HG02798 (cell line): ENCODE data around the gene QSOX2.
"Not testable (repeated sequence)": the region's sequence is repeated elsewhere in the genome, so short reads cannot be mapped to it uniquely, and the experiment has no call there.

Experiments
- ATAC-seq: cut with Tn5 transposase; IDR thresholded peaks from one replicate; pipeline ENCODE4 v1.9.1; 2021; ENCODE audit warnings: mild to moderate bottlenecking; ENCODE audit not compliant: unreplicated experiment, poor library complexity

The QSOX2 gene

DNA sequence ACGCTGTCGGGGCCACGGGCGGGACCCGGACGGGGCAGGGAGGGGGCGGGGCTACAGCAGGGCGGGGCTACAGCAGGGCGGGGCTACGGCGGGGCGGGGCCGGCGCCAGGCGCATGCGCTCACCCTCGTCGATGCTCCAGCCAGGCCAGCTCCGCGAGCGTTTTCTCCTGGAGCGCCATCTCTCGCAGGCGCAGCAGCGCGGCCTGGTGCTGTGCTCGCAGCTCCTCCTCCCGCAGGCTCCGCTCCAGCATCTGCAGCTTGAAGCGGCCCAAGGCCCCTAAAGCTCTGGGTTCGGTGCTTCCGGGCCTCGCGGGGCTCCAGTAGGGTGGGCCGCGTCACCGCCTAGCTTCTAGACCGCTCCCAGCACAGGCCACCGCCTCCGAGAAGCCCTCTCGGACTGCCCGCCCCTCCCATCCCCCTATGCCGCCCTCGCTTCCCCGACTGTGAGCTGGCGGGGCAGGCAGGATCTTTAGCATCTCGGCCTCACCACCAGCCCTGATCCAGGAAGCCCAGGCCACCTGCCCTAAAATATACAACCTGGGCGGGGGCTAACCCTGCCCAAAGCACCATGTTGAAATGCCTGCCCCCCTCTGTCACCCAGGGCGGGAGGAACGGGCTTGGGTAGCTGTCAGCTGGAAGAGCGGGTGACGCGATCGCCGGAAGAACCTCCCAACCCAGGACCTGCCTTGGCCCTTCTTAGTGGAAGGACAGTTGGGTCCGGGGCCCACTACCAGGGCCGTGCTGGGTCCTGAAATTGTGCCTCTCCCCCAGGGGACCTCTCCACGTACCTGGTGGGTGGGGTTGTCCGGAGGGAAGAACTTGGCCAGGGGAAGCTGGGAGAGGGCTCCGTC lies 21.9 kb upstream of the QSOX2 start:
- ATAC-seq, result peak; percentile 80

DNA sequence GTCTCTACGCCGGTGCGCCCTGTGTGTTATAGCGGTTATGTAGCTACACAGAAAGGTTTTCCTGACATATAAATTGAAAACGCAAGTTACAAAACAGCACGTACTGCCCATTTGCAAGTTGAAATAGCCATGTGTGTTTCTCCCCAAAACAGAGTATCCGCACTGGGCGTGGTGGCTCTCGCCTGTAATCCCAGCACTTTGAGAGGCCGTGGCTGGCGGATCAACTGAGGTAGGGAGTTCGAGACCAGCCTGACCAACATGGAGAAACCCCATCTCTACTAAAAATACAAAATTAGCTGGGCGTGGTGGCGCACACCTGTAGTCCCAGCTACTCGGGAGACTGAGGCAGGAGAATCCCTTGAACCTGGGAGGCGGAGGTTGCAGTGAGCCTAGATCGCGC lies 21.0 kb upstream of the QSOX2 start:
- ATAC-seq, result not testable (repeated sequence)

- no peak for ATAC-seq
These were observed 20.1 kb upstream of the QSOX2 start for GRCh38 chr9:136265561-136266355.

DNA sequence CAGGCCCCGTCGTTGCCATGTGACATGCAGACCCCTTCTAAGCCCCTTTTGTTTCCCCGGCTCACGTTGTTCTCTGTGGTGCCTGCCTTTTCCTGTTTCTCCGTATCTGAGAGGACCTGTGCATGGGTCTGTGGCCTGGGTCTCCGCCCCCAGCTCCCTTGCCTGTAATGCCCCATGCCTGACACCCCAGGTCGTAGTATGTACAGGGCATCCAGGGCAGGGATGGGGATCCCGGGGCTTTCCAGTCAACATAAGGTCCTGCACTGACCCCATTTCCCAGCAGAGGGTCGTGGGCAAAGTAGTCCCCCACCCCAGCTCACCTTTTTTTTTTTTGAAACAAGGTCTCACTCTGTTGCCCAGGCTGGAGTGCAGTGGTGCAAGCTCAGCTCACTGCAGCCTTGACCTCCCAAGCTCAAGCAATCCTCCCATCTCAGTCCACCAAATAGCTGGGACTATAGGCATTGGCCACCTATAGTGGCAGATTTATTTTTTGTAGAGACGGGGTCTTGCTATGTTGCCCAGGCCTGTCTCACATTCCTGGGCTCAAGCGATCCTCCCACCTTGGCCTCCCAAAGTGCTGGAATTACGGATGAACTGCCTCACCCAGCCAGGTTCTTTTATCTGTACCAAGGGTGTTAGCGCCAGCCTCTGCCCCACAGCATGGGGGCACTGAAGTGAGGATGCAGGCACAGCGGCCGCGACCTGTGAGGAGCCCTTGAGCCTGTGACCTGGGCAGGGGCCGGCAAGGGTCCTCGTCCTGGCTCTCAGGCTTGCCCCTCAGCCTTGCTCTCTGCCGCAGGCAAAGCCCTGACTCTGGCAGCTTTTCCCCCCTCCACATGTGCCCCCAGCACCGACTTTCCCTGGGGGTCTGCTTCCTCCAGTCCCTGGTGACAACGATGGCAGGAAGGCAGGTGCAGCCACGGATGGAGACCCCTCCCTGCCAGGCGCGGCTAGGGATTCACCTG lies 19.1 kb upstream of the QSOX2 start:
- ATAC-seq, result no peak

GRCh38 chr9:136264031-136264430 lies 18.4 kb upstream of the QSOX2 start:
- ATAC-seq, result no peak

GRCh38 chr9:136262671-136263178 lies 17.1 kb upstream of the QSOX2 start:
- no peak for ATAC-seq

- ATAC-seq, result no peak
These were observed 16.2 kb upstream of the QSOX2 start for GRCh38 chr9:136261686-136262430.

DNA sequence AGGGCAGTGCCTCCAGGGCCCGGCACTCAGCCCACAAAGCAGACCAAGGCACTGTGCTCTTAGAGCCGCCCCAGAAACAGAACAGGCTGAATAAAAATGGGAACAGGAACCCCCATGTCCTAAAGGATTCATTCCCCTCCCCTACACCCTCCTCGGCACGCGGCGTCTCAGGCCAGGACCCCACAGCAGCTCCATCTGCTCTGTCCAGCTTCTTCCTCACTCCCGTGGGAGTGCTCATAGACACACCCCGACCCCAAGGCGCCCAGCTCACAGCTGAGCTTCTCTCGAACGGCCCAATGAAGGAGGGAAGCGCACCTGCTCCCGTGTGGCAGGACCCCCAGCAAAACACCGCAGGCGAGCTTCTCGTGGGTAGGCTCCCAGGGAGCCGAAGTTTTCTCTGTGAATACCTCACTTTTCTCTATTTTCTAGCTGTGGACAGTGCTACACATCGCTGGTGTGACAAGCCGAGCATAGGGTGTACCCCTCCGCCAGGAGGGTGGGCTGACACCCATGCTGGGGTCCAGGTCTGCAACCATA lies 15.4 kb upstream of the QSOX2 start:
- ATAC-seq, result no peak

DNA sequence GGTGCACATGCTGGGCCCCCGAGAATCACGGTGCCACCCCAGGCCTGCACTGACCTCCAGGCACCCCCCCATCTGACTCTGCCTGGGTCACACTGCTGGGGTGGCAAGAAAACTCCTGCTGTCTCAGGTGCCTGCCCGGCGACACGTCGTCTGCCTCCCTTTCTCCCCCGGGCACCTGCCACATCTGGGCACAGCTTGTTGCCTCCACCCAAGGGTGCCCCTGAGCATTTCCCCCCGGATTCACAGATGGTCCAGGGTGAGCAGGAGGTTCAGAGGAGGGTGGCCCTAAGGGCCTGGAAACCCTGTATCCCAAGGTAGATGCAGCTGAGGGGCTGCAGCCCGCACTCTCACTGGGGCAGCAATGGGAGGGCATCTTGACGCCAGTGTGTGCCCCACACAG lies 14.9 kb upstream of the QSOX2 start:
- no peak for ATAC-seq

- no peak for ATAC-seq
These were observed 14.2 kb upstream of the QSOX2 start for GRCh38 chr9:136259836-136260235.

- no peak for ATAC-seq
These were observed 13.9 kb upstream of the QSOX2 start for GRCh38 chr9:136259517-136259813.

DNA sequence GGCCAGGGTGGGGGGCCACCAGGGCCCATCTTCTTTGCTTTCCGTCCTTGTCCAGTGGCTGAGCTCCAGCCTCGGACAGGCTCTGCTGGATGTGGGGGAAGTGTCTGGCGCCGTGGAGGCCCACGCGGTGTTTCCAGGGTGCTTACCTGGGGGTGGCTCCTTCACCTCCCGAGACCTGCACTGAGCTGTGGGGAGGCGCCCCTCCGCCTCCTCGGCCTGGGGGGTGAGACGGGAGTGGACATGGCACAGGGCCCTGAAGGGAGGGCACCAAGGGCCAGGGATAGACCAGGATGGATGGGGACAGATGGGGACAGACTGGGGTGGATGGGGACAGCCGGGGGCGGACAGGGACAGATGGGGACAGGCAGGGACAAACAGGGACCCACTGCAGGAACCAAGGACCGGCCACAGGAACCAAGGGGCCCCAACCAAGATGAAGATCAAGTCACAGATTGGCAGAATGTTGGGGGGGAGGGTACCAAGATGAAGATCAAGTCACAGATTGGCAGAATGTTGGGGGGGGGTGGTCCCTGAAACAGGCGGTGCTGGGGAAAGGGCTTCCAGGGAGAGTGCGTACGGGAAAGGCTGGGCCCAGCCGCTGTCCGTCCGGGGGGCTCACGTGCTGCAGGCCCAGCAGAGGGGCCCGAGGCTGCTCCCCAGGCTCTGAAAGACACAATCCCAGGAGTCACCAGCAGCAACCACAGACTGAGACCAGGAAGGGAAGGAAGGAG lies 13.3 kb upstream of the QSOX2 start:
- no peak for ATAC-seq

- no peak for ATAC-seq
These were observed 12.7 kb upstream of the QSOX2 start for GRCh38 chr9:136258299-136258625.

DNA sequence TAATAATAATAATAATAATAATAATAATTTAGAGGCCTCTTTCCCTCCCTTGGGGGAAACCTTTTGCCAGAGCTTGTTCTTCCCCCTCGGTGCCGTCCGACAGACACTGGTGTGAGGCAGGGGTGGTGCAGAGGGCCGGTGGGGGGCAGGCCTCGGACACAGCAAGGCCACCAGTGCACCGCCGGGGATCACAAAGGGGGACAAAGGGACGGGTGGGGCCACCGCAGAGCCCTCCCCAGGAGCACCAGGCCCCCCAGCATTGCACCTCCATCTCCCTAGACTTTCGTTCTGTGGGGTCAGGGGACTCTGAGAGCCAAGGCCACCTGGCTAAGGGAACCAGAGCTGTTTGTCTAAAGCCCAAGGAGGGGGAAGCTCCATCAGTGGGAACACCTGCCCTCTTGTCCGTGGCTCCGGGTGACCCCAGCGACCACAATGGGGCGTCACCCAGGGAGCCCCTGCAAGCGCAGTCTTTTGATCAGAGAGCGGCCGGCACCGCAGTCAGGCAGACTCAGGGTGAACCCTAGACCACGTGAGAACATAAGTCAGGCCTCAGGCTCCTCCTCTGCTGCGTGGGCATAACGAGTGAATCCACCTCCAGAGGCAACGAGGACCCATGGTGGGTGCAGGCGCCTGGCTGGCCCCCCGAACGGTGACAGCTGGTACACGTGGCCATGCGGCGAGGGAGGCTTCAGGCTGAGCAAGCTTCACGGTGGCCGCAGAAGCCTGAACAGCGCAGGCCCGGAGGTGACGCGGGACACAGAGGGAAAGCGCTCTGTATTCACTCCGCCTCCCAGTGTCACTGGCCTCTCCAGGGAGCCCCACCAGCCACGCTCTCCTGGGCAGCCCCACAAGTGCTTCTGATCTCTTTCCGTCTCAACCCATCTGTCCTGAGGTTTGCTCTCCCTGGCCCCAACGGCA lies 12.0 kb upstream of the QSOX2 start:
- ATAC-seq, result no peak

DNA sequence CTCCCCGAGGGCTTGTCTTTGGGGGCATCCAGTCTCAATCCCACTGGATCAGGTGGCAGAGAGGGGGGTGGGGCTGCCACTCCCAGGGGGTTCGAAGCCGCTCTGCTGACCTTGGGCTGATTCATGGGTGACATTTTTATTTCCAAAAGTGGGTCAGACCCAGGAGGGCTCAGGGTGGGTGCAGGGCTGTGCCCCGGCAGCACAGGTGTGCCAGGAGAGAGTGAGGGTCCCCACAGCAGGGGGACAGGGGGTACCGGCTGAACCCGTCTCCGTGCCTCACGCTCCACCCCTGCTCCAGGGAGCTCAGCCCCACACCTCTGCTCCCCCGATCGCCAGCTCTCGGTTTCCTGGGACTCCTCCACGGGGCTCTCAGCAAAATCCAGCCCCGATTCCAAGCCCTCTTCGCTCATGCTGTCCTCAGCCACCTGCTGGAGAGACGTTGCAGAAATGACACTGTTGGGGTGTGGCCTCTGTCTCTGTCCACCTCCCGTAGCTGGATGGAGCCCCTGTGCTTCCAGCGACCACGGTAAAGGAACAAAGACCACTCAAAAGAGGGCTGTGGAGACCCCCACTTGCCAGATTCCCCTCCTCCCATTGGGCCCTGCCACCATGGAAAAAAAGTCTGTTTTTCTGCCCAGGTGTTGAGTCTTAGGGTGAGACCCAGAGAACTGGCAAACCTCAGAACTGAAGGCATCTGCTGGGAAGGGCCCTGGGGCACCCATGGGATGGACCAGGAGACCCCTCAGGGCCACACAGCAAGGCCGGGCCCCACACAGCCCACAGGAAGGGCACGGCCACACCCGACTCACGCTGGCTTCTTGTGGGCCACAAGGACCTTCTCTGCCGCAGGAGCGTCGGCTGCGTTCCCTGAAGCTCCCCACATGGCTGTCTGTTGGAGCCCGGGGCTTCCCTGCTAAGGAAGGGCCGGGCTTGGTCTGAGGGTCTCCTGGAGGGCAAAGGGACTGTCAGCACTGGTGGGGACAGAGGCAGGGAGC lies 10.6 kb upstream of the QSOX2 start:
- ATAC-seq, result no peak

GRCh38 chr9:136255166-136255538 lies 9.5 kb upstream of the QSOX2 start:
- no peak for ATAC-seq
